SK-N-SH treated with all-trans-retinoic acid at 6 μM for 48 hours (cell line): Measurements from ENCODE around the gene ZNF490.

Experiments
- ARNTL ChIP-seq: fragments of 450-650 bp; formaldehyde crosslinking; IDR thresholded peaks from 2 replicates; pipeline ENCODE4 v1.5.0; 2020; ENCODE audit warnings: low read depth, mild to moderate bottlenecking, moderate library complexity, borderline replicate concordance
- CSDC2 ChIP-seq: fragments of 250-450 bp; sonication (Bioruptor Pico); IDR thresholded peaks from 2 replicates; pipeline ENCODE4 v1.5.0; 2020; ENCODE audit warnings: mild to moderate bottlenecking, moderate library complexity
- ESRRG ChIP-seq: fragments of 250-450 bp; sonication (Bioruptor Pico); IDR thresholded peaks from 2 replicates; pipeline ENCODE4 v1.6.1; 2021; ENCODE audit warnings: mild to moderate bottlenecking
- GLIS3 ChIP-seq: fragments of 250-450 bp; sonication (Bioruptor Pico); IDR thresholded peaks from 2 replicates; pipeline ENCODE4 v1.5.0; 2020; ENCODE audit warnings: mild to moderate bottlenecking, moderate library complexity
- TCF4 ChIP-seq: fragments of 250-450 bp; sonication (Bioruptor Pico); IDR thresholded peaks from 2 replicates; pipeline ENCODE4 v1.8.0; 2021; ENCODE audit warnings: mild to moderate bottlenecking, moderate library complexity, borderline replicate concordance
- TOX ChIP-seq: fragments of 250-450 bp; sonication (Bioruptor Pico); IDR thresholded peaks from 2 replicates; pipeline ENCODE4 v1.8.0; 2021; ENCODE audit warnings: mild to moderate bottlenecking, moderate library complexity, borderline replicate concordance
- ZFP3 ChIP-seq: fragments of 250-450 bp; sonication (Bioruptor Pico); IDR thresholded peaks from 2 replicates; pipeline ENCODE4 v1.5.0; 2020; ENCODE audit warnings: mild to moderate bottlenecking, moderate library complexity
- ZFP30 ChIP-seq: fragments of 450-650 bp; formaldehyde crosslinking; IDR thresholded peaks from 2 replicates; pipeline ENCODE4 v1.5.0; 2022; ENCODE audit warnings: mild to moderate bottlenecking, moderate library complexity
- TF ChIP-seq, protein P1 (sequence below): fragments of 250-450 bp; sonication (Bioruptor Pico); IDR thresholded peaks from 2 replicates; pipeline ENCODE4 v1.8.0; 2020; ENCODE audit warnings: mild to moderate bottlenecking, moderate library complexity, borderline replicate concordance
- TF ChIP-seq, protein P2 (sequence below): fragments of 250-450 bp; sonication (Bioruptor Pico); IDR thresholded peaks from 2 replicates; pipeline ENCODE4 v1.5.1; 2020; ENCODE audit warnings: low read depth, mild to moderate bottlenecking, moderate library complexity
- TF ChIP-seq, protein P3 (sequence below): fragments of 250-450 bp; sonication (Bioruptor Pico); IDR thresholded peaks from 2 replicates; pipeline ENCODE4 v1.8.0; 2021; ENCODE audit warnings: low read depth, mild to moderate bottlenecking, moderate library complexity, borderline replicate concordance
- TF ChIP-seq, protein P4 (sequence below): fragments of 250-450 bp; sonication (Bioruptor Pico); IDR thresholded peaks from 2 replicates; pipeline ENCODE4 v1.5.1; 2021; ENCODE audit warnings: mild to moderate bottlenecking, moderate library complexity
- TF ChIP-seq, protein P5 (sequence below): fragments of 250-450 bp; sonication (Bioruptor Pico); IDR thresholded peaks from 2 replicates; pipeline ENCODE4 v1.5.0; 2020; ENCODE audit warnings: mild to moderate bottlenecking, moderate library complexity

DNA sequence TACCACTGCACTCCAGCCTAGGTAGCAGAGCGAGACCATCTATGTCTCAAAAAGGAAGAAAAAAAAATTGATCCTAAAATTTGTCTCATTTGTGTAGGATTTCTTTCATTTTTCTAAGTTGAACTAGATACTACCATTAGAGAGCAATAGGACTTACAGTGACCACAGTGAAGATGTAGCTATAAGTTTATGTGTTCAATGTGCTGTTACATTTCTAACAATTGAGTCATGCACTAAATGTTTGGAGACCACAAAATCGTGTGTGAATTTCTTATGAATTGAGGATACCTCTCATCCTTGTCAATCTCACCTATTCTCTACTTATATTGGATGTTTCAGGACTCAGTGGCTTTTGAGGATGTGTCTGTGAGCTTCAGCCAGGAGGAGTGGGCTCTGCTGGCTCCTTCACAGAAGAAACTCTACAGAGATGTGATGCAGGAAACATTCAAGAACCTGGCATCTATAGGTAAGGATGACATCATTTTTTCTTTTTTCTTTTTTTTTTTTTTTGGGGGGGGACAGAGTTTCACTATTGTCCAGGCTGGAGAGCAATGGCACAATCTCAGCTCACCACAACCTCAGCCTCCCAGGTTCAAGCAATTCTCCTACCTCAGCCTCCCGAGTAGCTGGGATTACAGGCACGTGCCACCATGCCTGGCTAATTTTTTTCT lies 12.9 kb upstream of the ZNF490 start:
- TF ChIP-seq, protein P1, sequence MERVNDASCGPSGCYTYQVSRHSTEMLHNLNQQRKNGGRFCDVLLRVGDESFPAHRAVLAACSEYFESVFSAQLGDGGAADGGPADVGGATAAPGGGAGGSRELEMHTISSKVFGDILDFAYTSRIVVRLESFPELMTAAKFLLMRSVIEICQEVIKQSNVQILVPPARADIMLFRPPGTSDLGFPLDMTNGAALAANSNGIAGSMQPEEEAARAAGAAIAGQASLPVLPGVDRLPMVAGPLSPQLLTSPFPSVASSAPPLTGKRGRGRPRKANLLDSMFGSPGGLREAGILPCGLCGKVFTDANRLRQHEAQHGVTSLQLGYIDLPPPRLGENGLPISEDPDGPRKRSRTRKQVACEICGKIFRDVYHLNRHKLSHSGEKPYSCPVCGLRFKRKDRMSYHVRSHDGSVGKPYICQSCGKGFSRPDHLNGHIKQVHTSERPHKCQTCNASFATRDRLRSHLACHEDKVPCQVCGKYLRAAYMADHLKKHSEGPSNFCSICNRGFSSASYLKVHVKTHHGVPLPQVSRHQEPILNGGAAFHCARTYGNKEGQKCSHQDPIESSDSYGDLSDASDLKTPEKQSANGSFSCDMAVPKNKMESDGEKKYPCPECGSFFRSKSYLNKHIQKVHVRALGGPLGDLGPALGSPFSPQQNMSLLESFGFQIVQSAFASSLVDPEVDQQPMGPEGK (CRISPR knock-in tag), result no peak
- TF ChIP-seq, protein P2, sequence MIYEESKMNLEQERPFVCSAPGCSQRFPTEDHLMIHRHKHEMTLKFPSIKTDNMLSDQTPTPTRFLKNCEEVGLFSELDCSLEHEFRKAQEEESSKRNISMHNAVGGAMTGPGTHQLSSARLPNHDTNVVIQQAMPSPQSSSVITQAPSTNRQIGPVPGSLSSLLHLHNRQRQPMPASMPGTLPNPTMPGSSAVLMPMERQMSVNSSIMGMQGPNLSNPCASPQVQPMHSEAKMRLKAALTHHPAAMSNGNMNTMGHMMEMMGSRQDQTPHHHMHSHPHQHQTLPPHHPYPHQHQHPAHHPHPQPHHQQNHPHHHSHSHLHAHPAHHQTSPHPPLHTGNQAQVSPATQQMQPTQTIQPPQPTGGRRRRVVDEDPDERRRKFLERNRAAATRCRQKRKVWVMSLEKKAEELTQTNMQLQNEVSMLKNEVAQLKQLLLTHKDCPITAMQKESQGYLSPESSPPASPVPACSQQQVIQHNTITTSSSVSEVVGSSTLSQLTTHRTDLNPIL (CRISPR knock-in tag), result no peak
- TF ChIP-seq, protein P3, sequence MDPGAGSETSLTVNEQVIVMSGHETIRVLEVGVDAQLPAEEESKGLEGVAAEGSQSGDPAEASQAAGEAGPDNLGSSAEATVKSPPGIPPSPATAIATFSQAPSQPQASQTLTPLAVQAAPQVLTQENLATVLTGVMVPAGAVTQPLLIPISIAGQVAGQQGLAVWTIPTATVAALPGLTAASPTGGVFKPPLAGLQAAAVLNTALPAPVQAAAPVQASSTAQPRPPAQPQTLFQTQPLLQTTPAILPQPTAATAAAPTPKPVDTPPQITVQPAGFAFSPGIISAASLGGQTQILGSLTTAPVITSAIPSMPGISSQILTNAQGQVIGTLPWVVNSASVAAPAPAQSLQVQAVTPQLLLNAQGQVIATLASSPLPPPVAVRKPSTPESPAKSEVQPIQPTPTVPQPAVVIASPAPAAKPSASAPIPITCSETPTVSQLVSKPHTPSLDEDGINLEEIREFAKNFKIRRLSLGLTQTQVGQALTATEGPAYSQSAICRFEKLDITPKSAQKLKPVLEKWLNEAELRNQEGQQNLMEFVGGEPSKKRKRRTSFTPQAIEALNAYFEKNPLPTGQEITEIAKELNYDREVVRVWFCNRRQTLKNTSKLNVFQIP (CRISPR knock-in tag), result no peak
- TF ChIP-seq, protein P4, sequence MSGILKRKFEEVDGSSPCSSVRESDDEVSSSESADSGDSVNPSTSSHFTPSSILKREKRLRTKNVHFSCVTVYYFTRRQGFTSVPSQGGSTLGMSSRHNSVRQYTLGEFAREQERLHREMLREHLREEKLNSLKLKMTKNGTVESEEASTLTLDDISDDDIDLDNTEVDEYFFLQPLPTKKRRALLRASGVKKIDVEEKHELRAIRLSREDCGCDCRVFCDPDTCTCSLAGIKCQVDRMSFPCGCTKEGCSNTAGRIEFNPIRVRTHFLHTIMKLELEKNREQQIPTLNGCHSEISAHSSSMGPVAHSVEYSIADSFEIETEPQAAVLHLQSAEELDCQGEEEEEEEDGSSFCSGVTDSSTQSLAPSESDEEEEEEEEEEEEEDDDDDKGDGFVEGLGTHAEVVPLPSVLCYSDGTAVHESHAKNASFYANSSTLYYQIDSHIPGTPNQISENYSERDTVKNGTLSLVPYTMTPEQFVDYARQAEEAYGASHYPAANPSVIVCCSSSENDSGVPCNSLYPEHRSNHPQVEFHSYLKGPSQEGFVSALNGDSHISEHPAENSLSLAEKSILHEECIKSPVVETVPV (CRISPR knock-in tag), result no peak
- no peak for TF ChIP-seq ESRRG (CRISPR knock-in tag)
- TF ChIP-seq ZFP30 (CRISPR knock-in tag), result no peak
- TF ChIP-seq, protein P5, sequence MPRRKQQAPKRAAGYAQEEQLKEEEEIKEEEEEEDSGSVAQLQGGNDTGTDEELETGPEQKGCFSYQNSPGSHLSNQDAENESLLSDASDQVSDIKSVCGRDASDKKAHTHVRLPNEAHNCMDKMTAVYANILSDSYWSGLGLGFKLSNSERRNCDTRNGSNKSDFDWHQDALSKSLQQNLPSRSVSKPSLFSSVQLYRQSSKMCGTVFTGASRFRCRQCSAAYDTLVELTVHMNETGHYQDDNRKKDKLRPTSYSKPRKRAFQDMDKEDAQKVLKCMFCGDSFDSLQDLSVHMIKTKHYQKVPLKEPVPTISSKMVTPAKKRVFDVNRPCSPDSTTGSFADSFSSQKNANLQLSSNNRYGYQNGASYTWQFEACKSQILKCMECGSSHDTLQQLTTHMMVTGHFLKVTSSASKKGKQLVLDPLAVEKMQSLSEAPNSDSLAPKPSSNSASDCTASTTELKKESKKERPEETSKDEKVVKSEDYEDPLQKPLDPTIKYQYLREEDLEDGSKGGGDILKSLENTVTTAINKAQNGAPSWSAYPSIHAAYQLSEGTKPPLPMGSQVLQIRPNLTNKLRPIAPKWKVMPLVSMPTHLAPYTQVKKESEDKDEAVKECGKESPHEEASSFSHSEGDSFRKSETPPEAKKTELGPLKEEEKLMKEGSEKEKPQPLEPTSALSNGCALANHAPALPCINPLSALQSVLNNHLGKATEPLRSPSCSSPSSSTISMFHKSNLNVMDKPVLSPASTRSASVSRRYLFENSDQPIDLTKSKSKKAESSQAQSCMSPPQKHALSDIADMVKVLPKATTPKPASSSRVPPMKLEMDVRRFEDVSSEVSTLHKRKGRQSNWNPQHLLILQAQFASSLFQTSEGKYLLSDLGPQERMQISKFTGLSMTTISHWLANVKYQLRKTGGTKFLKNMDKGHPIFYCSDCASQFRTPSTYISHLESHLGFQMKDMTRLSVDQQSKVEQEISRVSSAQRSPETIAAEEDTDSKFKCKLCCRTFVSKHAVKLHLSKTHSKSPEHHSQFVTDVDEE (CRISPR knock-in tag), result no peak
- TF ChIP-seq ZFP3 (CRISPR knock-in tag), result no peak
- TF ChIP-seq TOX, result no peak
- no peak for TF ChIP-seq TCF4 (CRISPR knock-in tag)
- TF ChIP-seq CSDC2 (CRISPR knock-in tag), result no peak
- no peak for TF ChIP-seq ARNTL (CRISPR knock-in tag)
- no peak for TF ChIP-seq GLIS3 (CRISPR knock-in tag)
